Mesendoderm (in vitro differentiated cells): ENCODE data around the gene RBKS.
"Not testable (repeated sequence)": the region's sequence is repeated elsewhere in the genome, so short reads cannot be mapped to it uniquely, and the experiment has no call there.

Source experiments
- DNase-seq: peaks from one replicate; pipeline ENCODE4 v3.0.0; 2013
- H2AK5ac ChIP-seq: 2 replicates; pipeline ENCODE4 v1.6.1; 2013; ENCODE audit warnings: low read length, inconsistent platforms
- H2BK120ac ChIP-seq: 2 replicates; pipeline ENCODE4 v1.6.1; 2013; ENCODE audit warnings: low read depth, mild to moderate bottlenecking, low read length, moderate library complexity, mixed read lengths
- H2BK15ac ChIP-seq: replicated peaks from 2 replicates; pipeline ENCODE4 v1.6.1; 2013; ENCODE audit warnings: low read depth, mild to moderate bottlenecking, moderate library complexity
- H2BK5ac ChIP-seq: 2 replicates; pipeline ENCODE4 v1.6.1; 2013; ENCODE audit warnings: low read length, inconsistent platforms
- H3K18ac ChIP-seq: 2 replicates; pipeline ENCODE4 v1.6.1; 2013; ENCODE audit warnings: mild to moderate bottlenecking, low read length, mixed read lengths
- H3K23ac ChIP-seq: one replicate; pipeline ENCODE4 v1.6.1; 2013; ENCODE audit warnings: low read length
- H3K27ac ChIP-seq: 2 replicates; pipeline ENCODE4 v1.5.1; 2013; ENCODE audit warnings: low read depth, mild to moderate bottlenecking, inconsistent platforms, low read length, moderate library complexity
- H3K27me3 ChIP-seq: 2 replicates; pipeline ENCODE4 v1.6.1; 2013; ENCODE audit warnings: low read length, control low read depth, mild to moderate bottlenecking, inconsistent platforms; ENCODE audit not compliant: insufficient read depth, poor library complexity
- H3K36me3 ChIP-seq: 2 replicates; pipeline ENCODE4 v1.6.1; 2013; ENCODE audit warnings: low read length, inconsistent platforms; ENCODE audit not compliant: control insufficient read depth, insufficient read depth
- H3K4ac ChIP-seq: one replicate; pipeline ENCODE4 v1.6.1; 2013; ENCODE audit warnings: low read depth, mild to moderate bottlenecking, low read length, moderate library complexity
- H3K4me1 ChIP-seq: 2 replicates; pipeline ENCODE4 v1.6.1; 2013; ENCODE audit warnings: low read depth, low read length, inconsistent platforms; ENCODE audit not compliant: control insufficient read depth
- H3K4me2 ChIP-seq: 2 replicates; pipeline ENCODE4 v1.6.1; 2013; ENCODE audit warnings: low read length
- H3K4me3 ChIP-seq: 2 replicates; pipeline ENCODE4 v1.5.1; 2013; ENCODE audit warnings: mild to moderate bottlenecking, low read length
- H3K56ac ChIP-seq: one replicate; pipeline ENCODE4 v1.6.1; 2013; ENCODE audit warnings: low read length
- H3K79me1 ChIP-seq: 2 replicates; pipeline ENCODE4 v1.6.1; 2013; ENCODE audit warnings: low read length, inconsistent platforms
- H3K79me2 ChIP-seq: 2 replicates; pipeline ENCODE4 v1.6.1; 2013; ENCODE audit warnings: mild to moderate bottlenecking, low read length; ENCODE audit not compliant: control insufficient read depth, insufficient read depth
- H3K9ac ChIP-seq: 2 replicates; pipeline ENCODE4 v1.6.1; 2013; ENCODE audit warnings: low read length, inconsistent platforms
- H4K5ac ChIP-seq: one replicate; pipeline ENCODE4 v1.6.1; 2013; ENCODE audit warnings: low read length
- H4K8ac ChIP-seq: one replicate; pipeline ENCODE4 v1.6.1; 2013; ENCODE audit warnings: low read depth, mild to moderate bottlenecking, control low read depth, low read length, moderate library complexity
- WGBS: extraction: QIAGEN DNeasy Blood & Tissue Kit; methylation state at CpG from one replicate; pipeline ENCODE4 v1.1.7; 2013; ENCODE audit warnings: low lambda C conversion rate, missing lambda C conversion rate; ENCODE audit not compliant: insufficient coverage; ENCODE audit errors: extremely low coverage; 5-methylcytosine and 5-hydroxymethylcytosine counted together

The RBKS gene

GRCh38 chr2:27771548-27772335 lies 118.4 kb downstream of the RBKS start, which contains the start of gene MRPL33:
TSS of gene MRPL33 (plus strand) at chr2:27771719. CDS start at chr2:27771778, 59 bp downstream.
- H3K27ac ChIP-seq = peak within 1 kb of the TSS; percentile 64
- H3K18ac ChIP-seq = peak within 1 kb of the TSS; percentile 24
- no CpG with 5 or more reads among the region's 48 CpGs for WGBS
- H3K4me3 ChIP-seq = peak within 1 kb of the TSS; percentile 90
- peak within 1 kb of the TSS; percentile 75 for H3K4ac ChIP-seq
- H2BK5ac ChIP-seq = peak within 1 kb of the TSS; percentile 95
- H3K27me3 ChIP-seq = no peaks in the 10 kb centered on the region
- H3K4me1 ChIP-seq = peaks cover 3% of the 10 kb centered on the region
- peaks cover 33% of the 10 kb centered on the region for H3K79me2 ChIP-seq
- peak within 1 kb of the TSS; percentile 98 for H3K56ac ChIP-seq
- H2BK120ac ChIP-seq = no peak within 1 kb of the TSS
- peak within 1 kb of the TSS; percentile 28 for H4K8ac ChIP-seq
- no peak within 1 kb of the TSS for H2BK15ac ChIP-seq
- H3K23ac ChIP-seq = peak within 1 kb of the TSS; percentile 51
- H3K9ac ChIP-seq = peak within 1 kb of the TSS; percentile 95
- H3K36me3 ChIP-seq = no peaks in the 10 kb centered on the region
- peak; percentile 96 for DNase-seq
- H4K5ac ChIP-seq = no peak within 1 kb of the TSS
- peaks cover 9% of the 10 kb centered on the region for H3K79me1 ChIP-seq
- no peak within 1 kb of the TSS for H2AK5ac ChIP-seq
- H3K4me2 ChIP-seq = peak within 1 kb of the TSS; percentile 89

GRCh38 chr2:27771202-27771547 lies 119.0 kb downstream of the RBKS start:
- H3K9ac ChIP-seq = peak overlapping the region; percentile 75
- H3K27ac ChIP-seq = peak overlapping the region; percentile 8
- WGBS = no CpG with 5 or more reads among the region's 13 CpGs
- H3K18ac ChIP-seq = no peak overlapping the region
- peak overlapping the region; percentile 50 for H3K4me3 ChIP-seq
- peaks cover 8% of the 10 kb centered on the region for H3K79me1 ChIP-seq
- H3K4me1 ChIP-seq = peaks cover 3% of the 10 kb centered on the region
- H3K23ac ChIP-seq = no peak overlapping the region
- peak overlapping the region; percentile 24 for H3K4ac ChIP-seq
- H3K36me3 ChIP-seq = no peaks in the 10 kb centered on the region
- no peak overlapping the region for H4K5ac ChIP-seq
- DNase-seq = no peak
- peak overlapping the region; percentile 87 for H3K56ac ChIP-seq
- peaks cover 30% of the 10 kb centered on the region for H3K79me2 ChIP-seq
- no peak overlapping the region for H2BK15ac ChIP-seq
- H3K4me2 ChIP-seq = peak overlapping the region; percentile 89
- H2AK5ac ChIP-seq = no peak overlapping the region
- peak overlapping the region; percentile 28 for H4K8ac ChIP-seq
- H2BK5ac ChIP-seq = no peak overlapping the region
- H3K27me3 ChIP-seq = no peaks in the 10 kb centered on the region
- no peak overlapping the region for H2BK120ac ChIP-seq

GRCh38 chr2:27766287-27766661 lies 123.9 kb downstream of the RBKS start:
- DNase-seq = no peak
- H3K4me2 ChIP-seq = no peak overlapping the region
- no peaks in the 10 kb centered on the region for H3K79me2 ChIP-seq
- H2BK15ac ChIP-seq = no peak overlapping the region
- no peak overlapping the region for H3K23ac ChIP-seq
- no peak overlapping the region for H4K8ac ChIP-seq
- H3K4me3 ChIP-seq = no peak overlapping the region
- H3K27me3 ChIP-seq = no peaks in the 10 kb centered on the region
- H2AK5ac ChIP-seq = no peak overlapping the region
- no peak overlapping the region for H4K5ac ChIP-seq
- H3K27ac ChIP-seq = no peak overlapping the region
- H3K9ac ChIP-seq = no peak overlapping the region
- H3K36me3 ChIP-seq = no peaks in the 10 kb centered on the region
- no peak overlapping the region for H3K56ac ChIP-seq
- H3K4ac ChIP-seq = no peak overlapping the region
- no peak overlapping the region for H2BK120ac ChIP-seq
- H3K18ac ChIP-seq = no peak overlapping the region
- WGBS = no CpG with 5 or more reads among the region's 2 CpGs
- H2BK5ac ChIP-seq = no peak overlapping the region
- H3K4me1 ChIP-seq = no peaks in the 10 kb centered on the region
- no peaks in the 10 kb centered on the region for H3K79me1 ChIP-seq

GRCh38 chr2:27765621-27766286 lies 124.4 kb downstream of the RBKS start:
- Histone ChIP-seq H3K4me2 (no peak overlapping the region), H3K79me2 (no peaks in the 10 kb centered on the region), H3K4ac (no peak overlapping the region), H3K23ac (no peak overlapping the region), H3K4me3 (no peak overlapping the region), H3K9ac (no peak overlapping the region), H4K8ac (no peak overlapping the region), H2BK5ac (no peak overlapping the region), H4K5ac (no peak overlapping the region), H3K27me3 (no peaks in the 10 kb centered on the region), H2BK120ac (no peak overlapping the region), H3K18ac (no peak overlapping the region), H2BK15ac (no peak overlapping the region), H3K79me1 (no peaks in the 10 kb centered on the region), H3K4me1 (no peaks in the 10 kb centered on the region), H3K36me3 (no peaks in the 10 kb centered on the region), H3K27ac (no peak overlapping the region), H2AK5ac (no peak overlapping the region), H3K56ac (no peak overlapping the region)
- DNase-seq = no peak
- WGBS = no CpG with 5 or more reads among the region's 29 CpGs

- WGBS = no CpG with 5 or more reads among the region's 3 CpGs
Observed at GRCh38 chr2:27764526-27764925, 125.7 kb downstream of the RBKS start.

More at GRCh38 chr2:27764526-27764925, 125.7 kb downstream of the RBKS start:
- not testable (repeated sequence) for H3K36me3 ChIP-seq, H3K27me3 ChIP-seq, H4K8ac ChIP-seq, H2BK120ac ChIP-seq, H3K79me2 ChIP-seq, H3K4me1 ChIP-seq, H2BK15ac ChIP-seq, H3K4me3 ChIP-seq, H3K27ac ChIP-seq, H2BK5ac ChIP-seq, H3K23ac ChIP-seq, H3K9ac ChIP-seq, H3K4ac ChIP-seq, DNase-seq, H3K79me1 ChIP-seq, H4K5ac ChIP-seq, H3K4me2 ChIP-seq, H3K18ac ChIP-seq, H3K56ac ChIP-seq, H2AK5ac ChIP-seq
